IMR-90 (cell line): ENCODE data around the gene NKAIN2. TPM values are rescaled to one million over a fixed set of nuclear protein-coding genes. Genes with fewer than 3 reads are reported as not detected.

ENCODE experiments used
- ATAC-seq: fragments of 200-7000 bp; cut with Tn5 transposase; 2 replicates; pipeline ENCODE4 v1.9.1; 2020; ENCODE audit warnings: low read depth, mild to moderate bottlenecking, moderate library complexity
- BruUV-seq: library from RNA; stranded (reverse); fragments of 400-500 nt; replicated peaks from 2 replicates; lab custom pipeline; 2021; lab: Mats Ljungman, UMichigan
- CTCF ChIA-PET: fragments of 300-600 bp; formaldehyde crosslinking; extraction: SDS; loops from one replicate; lab custom pipeline; 2021; ENCODE audit warnings: antibody characterized with exemption; lab: Yijun Ruan, JAX
- POLR2A ChIA-PET: fragments of 300-600 bp; sonication (Branson Sonifier 250); formaldehyde crosslinking; loops from one replicate; lab custom pipeline; 2022; ENCODE audit warnings: antibody characterized with exemption; ENCODE audit not compliant: unreplicated experiment; lab: Charles Lee
- DNase-seq: peaks from one replicate; pipeline ENCODE4 v3.0.0; 2013
- H2AFZ ChIP-seq: replicated peaks from 2 replicates; pipeline ENCODE3; 2013; ENCODE audit warnings: low read length, mild to moderate bottlenecking; ENCODE audit not compliant: poor library complexity
- H2AK5ac ChIP-seq: 2 replicates; pipeline ENCODE4 v1.6.1; 2013; ENCODE audit warnings: low read depth, low read length, inconsistent platforms
- H2AK9ac ChIP-seq: replicated peaks from 2 replicates; pipeline ENCODE3; 2013; ENCODE audit warnings: mild to moderate bottlenecking, low read depth, low read length, moderate library complexity; ENCODE audit not compliant: poor library complexity
- H2BK120ac ChIP-seq: 2 replicates; pipeline ENCODE4 v1.6.1; 2013; ENCODE audit warnings: low read depth, low read length, inconsistent platforms
- H2BK15ac ChIP-seq: 3 replicates; pipeline ENCODE4 v1.6.1; 2013; ENCODE audit warnings: low read depth, low read length, inconsistent platforms
- H2BK20ac ChIP-seq: 2 replicates; pipeline ENCODE4 v1.6.1; 2013; ENCODE audit warnings: low read depth, mild to moderate bottlenecking, inconsistent platforms, low read length, moderate library complexity
- H2BK5ac ChIP-seq: 2 replicates; pipeline ENCODE4 v1.6.1; 2013; ENCODE audit warnings: mild to moderate bottlenecking, low read depth, low read length, inconsistent platforms; ENCODE audit not compliant: poor library complexity, severe bottlenecking
- H3K14ac ChIP-seq: replicated peaks from 2 replicates; pipeline ENCODE4 v1.6.1; 2013; ENCODE audit warnings: low read depth, low read length, inconsistent platforms
- H3K18ac ChIP-seq: 2 replicates; pipeline ENCODE4 v1.6.1; 2013; ENCODE audit warnings: low read depth, low read length, control low read depth
- H3K23ac ChIP-seq: 2 replicates; pipeline ENCODE4 v1.6.1; 2013; ENCODE audit warnings: low read depth, low read length, inconsistent platforms
- H3K27ac ChIP-seq: 2 replicates; pipeline ENCODE4 v1.5.1; 2013; ENCODE audit warnings: mild to moderate bottlenecking, control low read depth, low read length; ENCODE audit not compliant: insufficient read depth
- H3K27me3 ChIP-seq: 2 replicates; pipeline ENCODE4 v1.6.1; 2013; ENCODE audit warnings: low read length; ENCODE audit not compliant: control insufficient read depth, insufficient read depth
- H3K36me3 ChIP-seq: 2 replicates; pipeline ENCODE4 v1.6.1; 2013; ENCODE audit warnings: low read length, mixed read lengths; ENCODE audit not compliant: control insufficient read depth, insufficient read depth
- H3K4ac ChIP-seq: 2 replicates; pipeline ENCODE4 v1.6.1; 2013; ENCODE audit warnings: low read depth, low read length, inconsistent platforms
- H3K4me1 ChIP-seq: 2 replicates; pipeline ENCODE4 v1.6.1; 2013; ENCODE audit warnings: low read length, mixed read lengths; ENCODE audit not compliant: control insufficient read depth, insufficient read depth
- H3K4me2 ChIP-seq: 2 replicates; pipeline ENCODE4 v1.6.1; 2013; ENCODE audit warnings: low read depth, mild to moderate bottlenecking, control low read depth, low read length, moderate library complexity
- H3K4me3 ChIP-seq: 2 replicates; pipeline ENCODE4 v1.5.1; 2013; ENCODE audit warnings: low read depth, mild to moderate bottlenecking, control low read depth, low read length, moderate library complexity; ENCODE audit not compliant: insufficient read depth
- H3K56ac ChIP-seq: 2 replicates; pipeline ENCODE4 v1.6.1; 2013; ENCODE audit warnings: low read length, inconsistent platforms; ENCODE audit not compliant: insufficient read depth; ENCODE audit errors: extremely low read depth
- H3K79me1 ChIP-seq, 2 experiments: 2 replicates each; pipeline ENCODE4 v1.6.1; 2013; ENCODE audit warnings: low read length in 2 of 2, inconsistent platforms in 1 of 2, low read depth in 1 of 2
- H3K9ac ChIP-seq: 2 replicates; pipeline ENCODE4 v1.6.1; 2013; ENCODE audit warnings: low read depth, low read length, control low read depth
- H3K9me1 ChIP-seq: 2 replicates; pipeline ENCODE4 v1.6.1; 2013; ENCODE audit warnings: low read length, inconsistent platforms; ENCODE audit not compliant: insufficient read depth
- H3K9me3 ChIP-seq: 2 replicates; pipeline ENCODE4 v1.6.1; 2013; ENCODE audit warnings: low read length; ENCODE audit not compliant: control insufficient read depth, insufficient read depth
- H4K20me1 ChIP-seq: 2 replicates; pipeline ENCODE4 v1.6.1; 2013; ENCODE audit warnings: low read length, inconsistent platforms; ENCODE audit not compliant: insufficient read depth
- H4K5ac ChIP-seq: 2 replicates; pipeline ENCODE4 v1.6.1; 2013; ENCODE audit warnings: mild to moderate bottlenecking, low read depth, low read length, control low read depth
- H4K8ac ChIP-seq, 2 experiments: 2 replicates each; pipeline ENCODE4 v1.6.1; 2013; ENCODE audit warnings: low read depth in 2 of 2, low read length in 2 of 2, control low read depth in 1 of 2, inconsistent platforms in 1 of 2
- H4K91ac ChIP-seq: 2 replicates; pipeline ENCODE4 v1.6.1; 2013; ENCODE audit warnings: low read depth, low read length, inconsistent platforms; ENCODE audit not compliant: insufficient read depth
- BHLHE40 ChIP-seq: fragments of 150-350 bp; IDR thresholded peaks from 2 replicates; pipeline ENCODE4 v1.6.1; 2016; ENCODE audit warnings: mild to moderate bottlenecking, low read depth, low read length
- CEBPB ChIP-seq: IDR thresholded peaks from 2 replicates; pipeline ENCODE4 v1.6.1; 2012; ENCODE audit warnings: low read depth, low read length, improper control_type of control experiment
- CHD1 ChIP-seq: IDR thresholded peaks from 2 replicates; pipeline ENCODE4 v1.6.1; 2012; ENCODE audit warnings: low read depth, low read length, improper control_type of control experiment
- FOS ChIP-seq: fragments of 150-350 bp; IDR thresholded peaks from 2 replicates; pipeline ENCODE4 v1.6.1; 2016; ENCODE audit warnings: low read depth, low read length
- MAFK ChIP-seq: IDR thresholded peaks from 2 replicates; pipeline ENCODE4 v1.6.1; 2012; ENCODE audit warnings: low read depth, low read length, improper control_type of control experiment
- MAZ ChIP-seq: IDR thresholded peaks from 2 replicates; pipeline ENCODE4 v1.6.1; 2012; ENCODE audit warnings: low read depth, mild to moderate bottlenecking, low read length, improper control_type of control experiment, moderate library complexity, borderline replicate concordance
- MXI1 ChIP-seq: IDR thresholded peaks from 2 replicates; pipeline ENCODE4 v1.6.1; 2012; ENCODE audit warnings: low read depth, mild to moderate bottlenecking, low read length, moderate library complexity, borderline replicate concordance
- NFE2L2 ChIP-seq: fragments of 150-350 bp; IDR thresholded peaks from 2 replicates; pipeline ENCODE4 v1.6.1; 2016; ENCODE audit warnings: low read depth, mild to moderate bottlenecking, low read length
- POLR2A ChIP-seq: IDR thresholded peaks from 2 replicates; pipeline ENCODE4 v1.6.1; 2012; ENCODE audit warnings: mild to moderate bottlenecking, low read depth, low read length
- RAD21 ChIP-seq: IDR thresholded peaks from 2 replicates; pipeline ENCODE4 v1.6.1; 2012; ENCODE audit warnings: low read length, improper control_type of control experiment
- RCOR1 ChIP-seq: IDR thresholded peaks from 2 replicates; pipeline ENCODE4 v1.6.1; 2012; ENCODE audit warnings: mild to moderate bottlenecking, low read length, improper control_type of control experiment; ENCODE audit not compliant: insufficient replicate concordance
- RFX5 ChIP-seq: IDR thresholded peaks from 2 replicates; pipeline ENCODE4 v1.8.0; 2012; ENCODE audit warnings: low read depth, mild to moderate bottlenecking, low read length, moderate library complexity
- SMC3 ChIP-seq: fragments of 150-350 bp; IDR thresholded peaks from 2 replicates; pipeline ENCODE4 v1.6.1; 2016; ENCODE audit warnings: low read depth, mild to moderate bottlenecking, antibody characterized with exemption, low read length, moderate library complexity
- WGBS, 2 experiments: methylation state at CpG; one replicate each; pipeline versions ENCODE4 v1.1.5 to v1.1.7; 2013; ENCODE audit warnings: missing lambda C conversion rate in 2 of 2; ENCODE audit not compliant: insufficient read length in 1 of 2; ENCODE audit errors: extremely low coverage in 2 of 2; 5-methylcytosine and 5-hydroxymethylcytosine counted together
- dilution Hi-C: fragments of 300-500 bp; cut with HindIII; formaldehyde crosslinking; loops from one replicate; pipeline ENCODE4 v1.14.3; 2018; ENCODE audit warnings: low sequenced_read_pairs; ENCODE audit not compliant: unreplicated experiment
- in situ Hi-C: fragments of 300-500 bp; cut with MboI; formaldehyde crosslinking; loops from 3 replicates; pipeline ENCODE4 v1.14.3; 2019; ENCODE audit warnings: low sequenced_read_pairs, inconsistent platforms, mixed read lengths
- intact Hi-C: fragments of 100-400 bp; cut with micrococcal nuclease; formaldehyde crosslinking; loops from 2 replicates; pipeline ENCODE4 v1.10.0; 2022
- polyA plus RNA-seq, 3 experiments: library from polyadenylated mRNA; depleted of rRNA; stranded (reverse); fragments of >200 nt; gene quantifications; 2 replicates each; pipeline ENCODE4 v1.2.3, GENCODE V29; 2012; ENCODE audit warnings: low replicate concordance in 1 of 3
- total RNA-seq: library from RNA; depleted of rRNA; stranded (reverse); fragments of >200 nt; gene quantifications from 2 replicates; pipeline ENCODE4 v1.2.3, GENCODE V29; 2012
- TF ChIP-seq, protein P1 (sequence below): fragments of 150-350 bp; IDR thresholded peaks from 2 replicates; pipeline ENCODE4 v1.6.1; 2016; ENCODE audit warnings: low read depth, mild to moderate bottlenecking, low read length, moderate library complexity, borderline replicate concordance
- TF ChIP-seq, protein P2 (sequence below): conservative IDR thresholded peaks from 2 replicates; pipeline ENCODE4 v1.5.1; 2012; ENCODE audit warnings: mild to moderate bottlenecking, low read depth, low read length, improper control_type of control experiment
- TF ChIP-seq, protein P3 (sequence below): fragments of 150-350 bp; IDR thresholded peaks from 2 replicates; pipeline ENCODE4 v1.6.1; 2017; ENCODE audit warnings: mild to moderate bottlenecking, antibody characterized with exemption, low read length, low read depth

NKAIN2 gene
- total and polyA plus RNA-seq, 2 of the 4 experiments (the other 2 are of a cell fraction): not detected

GRCh38 chr6:124393536-124393935 lies 589.9 kb downstream of the NKAIN2 start:
- BruUV-seq: no TSS peak
- WGBS, 2 experiments: no CpG with 5 or more reads among the region's 4 CpGs

More at GRCh38 chr6:124393536-124393935, 589.9 kb downstream of the NKAIN2 start:
- no peak overlapping the region for H2BK15ac ChIP-seq
- no peaks in the 10 kb centered on the region for H4K20me1 ChIP-seq
- ChIA-PET POLR2A (no interaction called here), CTCF (no interaction called here)
- in situ Hi-C loops: no loop called here
- H4K91ac ChIP-seq: no peak overlapping the region
- no peak overlapping the region for H3K14ac ChIP-seq
- no peak overlapping the region for H3K9ac ChIP-seq
- H3K4me3 ChIP-seq: no peak overlapping the region
- H3K4me2 ChIP-seq: no peak overlapping the region
- H3K9me1 ChIP-seq: no peaks in the 10 kb centered on the region
- H3K23ac ChIP-seq: no peak overlapping the region
- H4K5ac ChIP-seq: no peak overlapping the region
- TF ChIP-seq SMC3 (no peak), FOS (no peak), BHLHE40 (no peak), CHD1 (no peak), MXI1 (no peak), RCOR1 (no peak), NFE2L2 (no peak), MAFK (no peak), MAZ (no peak), CEBPB (no peak), RFX5 (no peak), RAD21 (no peak), POLR2A (no peak)
- TF ChIP-seq, protein P1, sequence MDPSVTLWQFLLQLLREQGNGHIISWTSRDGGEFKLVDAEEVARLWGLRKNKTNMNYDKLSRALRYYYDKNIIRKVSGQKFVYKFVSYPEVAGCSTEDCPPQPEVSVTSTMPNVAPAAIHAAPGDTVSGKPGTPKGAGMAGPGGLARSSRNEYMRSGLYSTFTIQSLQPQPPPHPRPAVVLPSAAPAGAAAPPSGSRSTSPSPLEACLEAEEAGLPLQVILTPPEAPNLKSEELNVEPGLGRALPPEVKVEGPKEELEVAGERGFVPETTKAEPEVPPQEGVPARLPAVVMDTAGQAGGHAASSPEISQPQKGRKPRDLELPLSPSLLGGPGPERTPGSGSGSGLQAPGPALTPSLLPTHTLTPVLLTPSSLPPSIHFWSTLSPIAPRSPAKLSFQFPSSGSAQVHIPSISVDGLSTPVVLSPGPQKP: no peak
- TF ChIP-seq, protein P2, sequence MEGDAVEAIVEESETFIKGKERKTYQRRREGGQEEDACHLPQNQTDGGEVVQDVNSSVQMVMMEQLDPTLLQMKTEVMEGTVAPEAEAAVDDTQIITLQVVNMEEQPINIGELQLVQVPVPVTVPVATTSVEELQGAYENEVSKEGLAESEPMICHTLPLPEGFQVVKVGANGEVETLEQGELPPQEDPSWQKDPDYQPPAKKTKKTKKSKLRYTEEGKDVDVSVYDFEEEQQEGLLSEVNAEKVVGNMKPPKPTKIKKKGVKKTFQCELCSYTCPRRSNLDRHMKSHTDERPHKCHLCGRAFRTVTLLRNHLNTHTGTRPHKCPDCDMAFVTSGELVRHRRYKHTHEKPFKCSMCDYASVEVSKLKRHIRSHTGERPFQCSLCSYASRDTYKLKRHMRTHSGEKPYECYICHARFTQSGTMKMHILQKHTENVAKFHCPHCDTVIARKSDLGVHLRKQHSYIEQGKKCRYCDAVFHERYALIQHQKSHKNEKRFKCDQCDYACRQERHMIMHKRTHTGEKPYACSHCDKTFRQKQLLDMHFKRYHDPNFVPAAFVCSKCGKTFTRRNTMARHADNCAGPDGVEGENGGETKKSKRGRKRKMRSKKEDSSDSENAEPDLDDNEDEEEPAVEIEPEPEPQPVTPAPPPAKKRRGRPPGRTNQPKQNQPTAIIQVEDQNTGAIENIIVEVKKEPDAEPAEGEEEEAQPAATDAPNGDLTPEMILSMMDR: no peak
- TF ChIP-seq, protein P3, sequence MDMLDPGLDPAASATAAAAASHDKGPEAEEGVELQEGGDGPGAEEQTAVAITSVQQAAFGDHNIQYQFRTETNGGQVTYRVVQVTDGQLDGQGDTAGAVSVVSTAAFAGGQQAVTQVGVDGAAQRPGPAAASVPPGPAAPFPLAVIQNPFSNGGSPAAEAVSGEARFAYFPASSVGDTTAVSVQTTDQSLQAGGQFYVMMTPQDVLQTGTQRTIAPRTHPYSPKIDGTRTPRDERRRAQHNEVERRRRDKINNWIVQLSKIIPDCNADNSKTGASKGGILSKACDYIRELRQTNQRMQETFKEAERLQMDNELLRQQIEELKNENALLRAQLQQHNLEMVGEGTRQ: no peak
- no peaks in the 10 kb centered on the region for H3K4me1 ChIP-seq
- no peak overlapping the region for H2AK5ac ChIP-seq
- no peak overlapping the region for H3K18ac ChIP-seq
- no peaks in the 10 kb centered on the region for H3K79me1 ChIP-seq
- H3K27ac ChIP-seq: no peak overlapping the region
- DNase-seq (peak; percentile 1), ATAC-seq (no peak)
- no peaks in the 10 kb centered on the region for H3K9me3 ChIP-seq
- intact Hi-C loops: no loop called here
- no peak overlapping the region for H4K8ac ChIP-seq
- no peak overlapping the region for H2AFZ ChIP-seq
- H2BK20ac ChIP-seq: no peak overlapping the region
- no peak overlapping the region for H2BK120ac ChIP-seq
- H3K4ac ChIP-seq: no peak overlapping the region
- H3K27me3 ChIP-seq: no peaks in the 10 kb centered on the region
- H2BK5ac ChIP-seq: no peak overlapping the region
- H3K56ac ChIP-seq: no peak overlapping the region
- H2AK9ac ChIP-seq: no peak overlapping the region
- dilution Hi-C loops: no loop called here
- no peaks in the 10 kb centered on the region for H3K36me3 ChIP-seq
